ENCODE data around the gene APLP1. TPM values are rescaled to one million over a fixed set of nuclear protein-coding genes. Genes with fewer than 3 reads are reported as not detected.

APLP1 gene
- total and polyA plus RNA-seq, 2 experiments from 2014 or later: 30.2 to 36.0 TPM

GRCh38 chr19:35887197-35887596 is 18.8 kb downstream of the APLP1 start (continued):
- TF ChIP-seq ZNF462 (CRISPR knock-in tag; IDR thresholded peaks at IDR 0.05): no peak
- TF ChIP-seq ZNF114 (CRISPR knock-in tag; IDR thresholded peaks at IDR 0.05): no peak
- TF ChIP-seq ZNF331 (CRISPR knock-in tag; IDR thresholded peaks at IDR 0.05; ENCODE audit: low read depth): no peak

- Histone ChIP-seq H3K79me2 (replicated peaks; ENCODE audit: insufficient read depth) (no peaks in the 10 kb centered on the region), H4K20me1 (replicated peaks; ENCODE audit: insufficient read depth) (peaks cover 12% of the 10 kb centered on the region), H3K36me3 (ENCODE audit: insufficient read depth) (peaks cover 11% of the 10 kb centered on the region; the same call in 1 of the 2 replicates), H2AFZ (no peak overlapping the region), H3K4me3 (no peak overlapping the region), H3K27me3 (ENCODE audit: insufficient read depth) (no peaks in the 10 kb centered on the region), H3K4me1 (ENCODE audit: insufficient read depth) (no peaks in the 10 kb centered on the region), H3K27ac (ENCODE audit: low read depth) (no peak overlapping the region), H3K9me2 (ENCODE audit: insufficient read depth) (no peaks in the 10 kb centered on the region), H3K4me2 (no peak overlapping the region), H3F3A (replicated peaks; ENCODE audit: low read depth) (0 out of 2 replicates have a peak, but pooled peaks cover 3% of the 10 kb centered on the region)
- no peak overlapping the region for H3K4me3 Mint-ChIP-seq
- H3K27me3 Mint-ChIP-seq (ENCODE audit: insufficient read depth, low read depth, poor library complexity): peaks cover 13% of the 10 kb centered on the region
- no peaks in the 10 kb centered on the region for H3K9me3 Mint-ChIP-seq
- H3K36me3 Mint-ChIP-seq (ENCODE audit: low read depth): peaks cover 56% of the 10 kb centered on the region
- no peak for DNase-seq (ENCODE audit: low spot score)
- H3K4me1 Mint-ChIP-seq: no peaks in the 10 kb centered on the region
- no peak overlapping the region for H3K27ac Mint-ChIP-seq
- ATAC-seq: no peak
- TF ChIP-seq CREB1 (CRISPR knock-in tag; IDR thresholded peaks at IDR 0.05; ENCODE audit: low read depth) (no peak), JUNB (IDR thresholded peaks at IDR 0.05; ENCODE audit: unreplicated experiment) (no peak), ZNF331 (CRISPR knock-in tag; IDR thresholded peaks at IDR 0.05; ENCODE audit: low read depth) (no peak), ETS1 (IDR thresholded peaks at IDR 0.05) (no peak), CTCF (conservative IDR thresholded peaks at IDR 0.05; ENCODE audit: low read depth in 2 of 2) (no peak), EZH2 (IDR thresholded peaks at IDR 0.05; ENCODE audit: low read depth, unreplicated experiment) (no peak), ZNF114 (CRISPR knock-in tag; IDR thresholded peaks at IDR 0.05) (no peak), POLR2AphosphoS5 (IDR thresholded peaks at IDR 0.05; ENCODE audit: low read depth) (no peak), NANOG (IDR thresholded peaks at IDR 0.05; ENCODE audit: borderline replicate concordance) (no peak), EZH2phosphoT487 (IDR thresholded peaks at IDR 0.05; ENCODE audit: unreplicated experiment) (no peak), REST (IDR thresholded peaks at IDR 0.05; ENCODE audit: unreplicated experiment) (no peak), STAT1 (IDR thresholded peaks at IDR 0.05; ENCODE audit: unreplicated experiment) (no peak)
These were observed 20.0 kb downstream of the APLP1 start for GRCh38 chr19:35888398-35888797.

Measured in GM23338 (cell line).